GM12878 (cell line): Measurements from ENCODE around the gene PTPN2. TPM values are rescaled to one million over a fixed set of nuclear protein-coding genes. Genes with fewer than 3 reads are reported as not detected.
A peak's percentile ranks its signal among the peaks of the same experiment; 100 is the strongest.

ENCODE experiments used
- ATAC-seq: fragments of 200-7000 bp; cut with Tn5 transposase; 3 replicates; pipeline ENCODE4 v1.9.1; 2020; ENCODE audit warnings: mild to moderate bottlenecking, moderate library complexity
- BruUV-seq: library from RNA; stranded (reverse); fragments of 400-500 nt; replicated peaks from 2 replicates; lab custom pipeline; 2021; lab: Mats Ljungman, UMichigan
- CTCF ChIA-PET: fragments of 300-600 bp; sonication (Branson Sonifier 250); formaldehyde crosslinking; extraction: SDS; loops from one replicate; lab custom pipeline; 2021; ENCODE audit warnings: inconsistent platforms; lab: Yijun Ruan, JAX
- POLR2A ChIA-PET: fragments of 350-600 bp; formaldehyde crosslinking; extraction: SDS; loops from one replicate; lab custom pipeline; 2021; ENCODE audit warnings: inconsistent platforms; lab: Charles Lee
- RAD21 ChIA-PET: fragments of 300-600 bp; sonication (Branson Sonifier 250); formaldehyde crosslinking; loops from one replicate; lab custom pipeline; 2023; ENCODE audit warnings: antibody characterized with exemption; ENCODE audit not compliant: unreplicated experiment; lab: Charles Lee
- SMC1A ChIA-PET: fragments of 300-600 bp; sonication (Branson Sonifier 250); formaldehyde crosslinking; loops from one replicate; lab custom pipeline; 2023; ENCODE audit not compliant: unreplicated experiment, uncharacterized antibody; lab: Charles Lee
- DNase-seq: peaks from one replicate; pipeline ENCODE4 v3.0.0-alpha.2; 2011; ENCODE audit warnings: low read depth, low spot score
- FAIRE-seq: peaks from 3 replicates; lab custom pipeline; 2011; peaks lifted over from hg19 to GRCh38; lab: Jason Lieb, UNC
- H2AFZ ChIP-seq: 2 replicates; pipeline ENCODE4 v1.6.0; 2011; ENCODE audit warnings: low read depth, low read length, control low read depth; ENCODE audit not compliant: control insufficient read depth
- H3K27ac ChIP-seq: 2 replicates; pipeline ENCODE4 v1.5.1; 2011; ENCODE audit warnings: control low read depth; ENCODE audit not compliant: control insufficient read depth, insufficient read depth
- H3K27me3 ChIP-seq, 2 experiments: replicated peaks in 1 of 2; 2 replicates each; pipeline versions ENCODE4 v1.6.0 to v1.6.1; 2011; ENCODE audit warnings: low read length in 1 of 2; ENCODE audit not compliant: control insufficient read depth in 2 of 2, insufficient read depth in 2 of 2
- H3K36me3 ChIP-seq, 2 experiments: 2 replicates each; pipeline ENCODE4 v1.5.1; 2011; ENCODE audit warnings: low read length in 1 of 2; ENCODE audit not compliant: control insufficient read depth in 2 of 2, insufficient read depth in 2 of 2
- H3K4me1 ChIP-seq: 2 replicates; pipeline ENCODE4 v1.6.1; 2011; ENCODE audit warnings: mild to moderate bottlenecking, low read length, moderate library complexity, mixed read lengths; ENCODE audit not compliant: control insufficient read depth, insufficient read depth
- H3K4me2 ChIP-seq: 2 replicates; pipeline ENCODE4 v1.6.0; 2011; ENCODE audit warnings: control low read depth; ENCODE audit not compliant: control insufficient read depth, insufficient read depth
- H3K4me3 ChIP-seq: fragments of 200-600 bp; sonication (generic); 2 replicates; pipeline ENCODE4 v1.5.1; 2016
- H3K79me2 ChIP-seq: 2 replicates; pipeline ENCODE4 v1.6.0; 2011; ENCODE audit warnings: low read length; ENCODE audit not compliant: control insufficient read depth, insufficient read depth
- H3K9ac ChIP-seq: 2 replicates; pipeline ENCODE4 v1.8.0; 2011; ENCODE audit warnings: low read length, control low read depth, mixed read lengths; ENCODE audit not compliant: control insufficient read depth, insufficient read depth
- H3K9me3 ChIP-seq: replicated peaks from 3 replicates; pipeline ENCODE4 v1.5.1; 2011; ENCODE audit warnings: mild to moderate bottlenecking, low read length; ENCODE audit not compliant: control insufficient read depth, insufficient read depth
- H4K20me1 ChIP-seq: 2 replicates; pipeline ENCODE4 v1.6.0; 2011; ENCODE audit not compliant: control insufficient read depth, insufficient read depth
- BACH1 ChIP-seq: fragments of 450-650 bp; IDR thresholded peaks from 2 replicates; pipeline ENCODE4 v1.6.1; 2017; ENCODE audit warnings: mild to moderate bottlenecking, borderline replicate concordance
- BHLHE40 ChIP-seq, 2 experiments: fragments of 450-650 bp in 1 of 2; IDR thresholded peaks; 2 replicates each; pipeline ENCODE4 v1.6.1; 2011 to 2017; ENCODE audit warnings: low read depth in 2 of 2, borderline replicate concordance in 1 of 2, improper control_type of control experiment in 1 of 2, low read length in 1 of 2, mild to moderate bottlenecking in 1 of 2
- EGR1 ChIP-seq, 2 experiments: IDR thresholded peaks; 1 replicate in 1 of 2; 2 replicates in 1 of 2; pipeline ENCODE4 v1.6.1; 2011 to 2012; ENCODE audit warnings: low read depth in 2 of 2, low read length in 2 of 2, borderline replicate concordance in 1 of 2, mild to moderate bottlenecking in 1 of 2, moderate library complexity in 1 of 2
- JUND ChIP-seq: IDR thresholded peaks from 2 replicates; pipeline ENCODE4 v1.6.1; 2012; ENCODE audit warnings: low read depth, mild to moderate bottlenecking, low read length, improper control_type of control experiment, moderate library complexity
- LARP7 ChIP-seq: fragments of 450-650 bp; IDR thresholded peaks from 2 replicates; pipeline ENCODE4 v1.6.1; 2017; ENCODE audit warnings: mild to moderate bottlenecking
- NKRF ChIP-seq: fragments of 450-650 bp; conservative IDR thresholded peaks from 2 replicates; pipeline ENCODE4 v1.6.1; 2017; ENCODE audit warnings: mild to moderate bottlenecking, moderate library complexity
- SMARCA5 ChIP-seq: fragments of 450-650 bp; IDR thresholded peaks from 2 replicates; pipeline ENCODE4 v1.6.1; 2017; ENCODE audit warnings: mild to moderate bottlenecking
- TCF3 ChIP-seq: IDR thresholded peaks from 2 replicates; pipeline ENCODE4 v1.6.1; 2012; ENCODE audit warnings: low read depth, mild to moderate bottlenecking, low read length, borderline replicate concordance; ENCODE audit not compliant: insufficient read depth
- TCF7 ChIP-seq: IDR thresholded peaks from 2 replicates; pipeline ENCODE4 v1.6.1; 2014; ENCODE audit warnings: antibody characterized with exemption, borderline replicate concordance
- ZNF217 ChIP-seq: fragments of 450-650 bp; IDR thresholded peaks from 2 replicates; pipeline ENCODE4 v1.6.1; 2017; ENCODE audit warnings: antibody characterized with exemption, mild to moderate bottlenecking
- ZNF24 ChIP-seq: fragments of 450-650 bp; IDR thresholded peaks from 2 replicates; pipeline ENCODE4 v1.6.1; 2017; ENCODE audit warnings: antibody characterized with exemption, mild to moderate bottlenecking
- WGBS: methylation state at CpG from one replicate; pipeline ENCODE4 v1.1.6; 2016; ENCODE audit warnings: low lambda C conversion rate; ENCODE audit not compliant: insufficient replicate concordance, insufficient coverage; ENCODE audit errors: missing lambda C conversion rate; 5-methylcytosine and 5-hydroxymethylcytosine counted together
- in situ Hi-C: fragments of 300-500 bp; cut with MboI; formaldehyde crosslinking; loops from 9 replicates; pipeline ENCODE4 v1.14.3; 2018; ENCODE audit warnings: mixed read lengths
- intact Hi-C: fragments of 100-400 bp; cut with micrococcal nuclease; formaldehyde crosslinking; loops from one replicate; pipeline ENCODE4 v1.14.2; 2022; ENCODE audit not compliant: unreplicated experiment
- polyA plus RNA-seq, 11 experiments: library from polyadenylated mRNA; depleted of rRNA in 4 of 11; unstranded in 6 of 11; stranded (reverse) in 5 of 11; fragments of >200 nt; fragmentation: Nextera tagmentation in 4 of 11; fragmentation: Illumina TruSeq in 1 of 11; extraction: Ambion mirVana in 4 of 11; extraction: Trizol in 1 of 11; gene quantifications; 1 replicate in 1 of 11; 2 replicates in 10 of 11; pipeline versions ENCODE4 v1.2.1 to v1.2.3, GENCODE V29; 2011 to 2016; ENCODE audit warnings: inconsistent platforms in 2 of 11, missing spikeins in 2 of 11, low read depth in 1 of 11
- total RNA-seq, 4 experiments: library from RNA; depleted of rRNA in 3 of 4; stranded (reverse); fragments of >200 nt in 3 of 4; fragmentation: Illumina TruSeq in 1 of 4; extraction: Trizol in 1 of 4; gene quantifications; 2 replicates each; pipeline versions ENCODE4 v1.2.1 to v1.2.3, GENCODE V29; 2013 to 2021
- TF ChIP-seq, protein P1 (sequence below): fragments of 450-650 bp; IDR thresholded peaks from 2 replicates; pipeline ENCODE4 v1.6.1; 2017; ENCODE audit warnings: mild to moderate bottlenecking, moderate library complexity

The PTPN2 gene
- total and polyA plus RNA-seq, 10 of the 15 experiments (the other 5 are each of a cell fraction or from before 2014, with no cell fraction given): 46.5 to 86.7 (median 64.6) TPM

DNA sequence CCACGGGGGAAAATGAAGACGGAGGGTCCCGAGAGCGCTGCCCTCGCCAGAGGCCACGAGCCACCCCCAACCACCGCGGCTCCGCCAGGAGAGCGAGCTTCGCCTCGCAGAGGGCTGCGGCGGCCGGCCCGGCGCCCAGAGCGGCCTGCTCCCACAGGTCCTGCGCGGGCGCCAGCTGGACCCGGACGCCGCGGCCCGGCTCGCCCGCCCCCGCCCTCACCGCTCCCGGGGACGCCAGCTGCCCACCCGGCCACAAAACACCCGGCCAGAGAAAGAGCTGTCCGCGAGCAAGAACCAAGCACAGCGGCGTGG is 709 bp downstream of the PTPN2 start:
- TF ChIP-seq BHLHE40 (IDR thresholded peaks at IDR 0.05; ENCODE audit: borderline replicate concordance in 1 of 2, low read depth in 2 of 2, low read length in 1 of 2) (0 out of 4 replicates have a peak, but pooled peaks of 1 of the 2 experiments have one; percentile 3), ZNF217 (peak; percentile 44; the same call in 1 of the 2 replicates), TCF7 (no peak), SMARCA5 (peak; percentile 36; the same call in 1 of the 2 replicates), ZNF24 (0 out of 2 replicates have a peak, but pooled peaks have one; percentile 34), NKRF (peak; percentile 77), LARP7 (peak; percentile 61), BACH1 (peak; percentile 34), TCF3 (0 out of 2 replicates have a peak, but pooled peaks have one; percentile 23), JUND (no peak), EGR1 (IDR thresholded peaks at IDR 0.05; ENCODE audit: borderline replicate concordance in 1 of 2, low read depth in 2 of 2, low read length in 2 of 2) (peak; percentile 8 to 79)
- TF ChIP-seq, protein P1, sequence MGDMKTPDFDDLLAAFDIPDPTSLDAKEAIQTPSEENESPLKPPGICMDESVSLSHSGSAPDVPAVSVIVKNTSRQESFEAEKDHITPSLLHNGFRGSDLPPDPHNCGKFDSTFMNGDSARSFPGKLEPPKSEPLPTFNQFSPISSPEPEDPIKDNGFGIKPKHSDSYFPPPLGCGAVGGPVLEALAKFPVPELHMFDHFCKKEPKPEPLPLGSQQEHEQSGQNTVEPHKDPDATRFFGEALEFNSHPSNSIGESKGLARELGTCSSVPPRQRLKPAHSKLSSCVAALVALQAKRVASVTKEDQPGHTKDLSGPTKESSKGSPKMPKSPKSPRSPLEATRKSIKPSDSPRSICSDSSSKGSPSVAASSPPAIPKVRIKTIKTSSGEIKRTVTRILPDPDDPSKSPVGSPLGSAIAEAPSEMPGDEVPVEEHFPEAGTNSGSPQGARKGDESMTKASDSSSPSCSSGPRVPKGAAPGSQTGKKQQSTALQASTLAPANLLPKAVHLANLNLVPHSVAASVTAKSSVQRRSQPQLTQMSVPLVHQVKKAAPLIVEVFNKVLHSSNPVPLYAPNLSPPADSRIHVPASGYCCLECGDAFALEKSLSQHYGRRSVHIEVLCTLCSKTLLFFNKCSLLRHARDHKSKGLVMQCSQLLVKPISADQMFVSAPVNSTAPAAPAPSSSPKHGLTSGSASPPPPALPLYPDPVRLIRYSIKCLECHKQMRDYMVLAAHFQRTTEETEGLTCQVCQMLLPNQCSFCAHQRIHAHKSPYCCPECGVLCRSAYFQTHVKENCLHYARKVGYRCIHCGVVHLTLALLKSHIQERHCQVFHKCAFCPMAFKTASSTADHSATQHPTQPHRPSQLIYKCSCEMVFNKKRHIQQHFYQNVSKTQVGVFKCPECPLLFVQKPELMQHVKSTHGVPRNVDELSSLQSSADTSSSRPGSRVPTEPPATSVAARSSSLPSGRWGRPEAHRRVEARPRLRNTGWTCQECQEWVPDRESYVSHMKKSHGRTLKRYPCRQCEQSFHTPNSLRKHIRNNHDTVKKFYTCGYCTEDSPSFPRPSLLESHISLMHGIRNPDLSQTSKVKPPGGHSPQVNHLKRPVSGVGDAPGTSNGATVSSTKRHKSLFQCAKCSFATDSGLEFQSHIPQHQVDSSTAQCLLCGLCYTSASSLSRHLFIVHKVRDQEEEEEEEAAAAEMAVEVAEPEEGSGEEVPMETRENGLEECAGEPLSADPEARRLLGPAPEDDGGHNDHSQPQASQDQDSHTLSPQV: no peak
- TF ChIP-seq, all 136 proteins: peak for 9
- ChIA-PET CTCF (interaction anchor here (0.6 to 1.5 kb wide), 4 partner anchors 39 to 705 kb away, joined by 3 to 4 read pairs (median 3); no protein-coding TSS in a partner anchor), SMC1A (interaction anchor here (0.6 to 9.5 kb wide), 13 partner anchors 10 to 181 kb away, joined by 3 to 95 read pairs (median 4); partner anchors contain the start of gene CEP76), POLR2A (interaction anchor here (0.6 to 6.2 kb wide), 22 partner anchors 15 to 747 kb away, joined by 3 to 62 read pairs (median 5); partner anchors contain the start of gene CEP76), RAD21 (interaction anchor here (0.7 to 11.3 kb wide), 7 partner anchors 26 to 506 kb away, joined by 3 to 81 read pairs (median 4); no protein-coding TSS in a partner anchor)
- H3K4me2 ChIP-seq: peak overlapping the region; percentile 97
- no peaks in the 10 kb centered on the region for H3K9me3 ChIP-seq
- no peak for FAIRE-seq
- no peaks in the 10 kb centered on the region for H3K27me3 ChIP-seq
- peak overlapping the region; percentile 85 for H3K4me3 ChIP-seq
- peak overlapping the region; percentile 97 for H3K27ac ChIP-seq
- intact Hi-C loops: loop anchor here (1.0 to 10.0 kb wide), 3 partner anchors 44 to 509 kb away; partner anchors contain the start of genes AFG3L2 and CEP192
- peaks cover 57% of the 10 kb centered on the region for H3K79me2 ChIP-seq
- H3K4me1 ChIP-seq: peaks cover 37% of the 10 kb centered on the region
- H3K9ac ChIP-seq: peak overlapping the region; percentile 86
- DNase-seq: no peak
- ATAC-seq: peak; percentile 11
- H2AFZ ChIP-seq: no peak overlapping the region; the same call in 1 of the 2 replicates
- WGBS: under 1% methylated on average over 38 of the region's 38 CpGs
- no peaks in the 10 kb centered on the region; the same call in 1 of the 2 replicates for H4K20me1 ChIP-seq
- H3K36me3 ChIP-seq: no peaks in the 10 kb centered on the region
- no TSS peak for BruUV-seq
- in situ Hi-C loops: no loop called here
